Thymus (tissue), 11 donors: Measurements from ENCODE around the gene NINL. TPM values are rescaled to one million over a fixed set of nuclear protein-coding genes. Genes with fewer than 3 reads are reported as not detected.

Experiments used
- DNase-seq, 9 donors: peaks; one replicate each; pipeline ENCODE4 v3.0.0-alpha.2; 2013; ENCODE audit warnings: low spot score in 9 of 9, low read depth in 6 of 9, missing footprints in 1 of 9
- H3K27ac ChIP-seq, 2 donors: one replicate each; pipeline ENCODE4 v1.5.1; 2013; ENCODE audit warnings: control low read depth in 1 of 2, low read depth in 1 of 2, low read length in 1 of 2, mild to moderate bottlenecking in 1 of 2, moderate library complexity in 1 of 2
- H3K27me3 ChIP-seq, 2 donors: one replicate each; pipeline ENCODE4 v1.5.1; 2013; ENCODE audit warnings: low read length in 1 of 2; ENCODE audit not compliant: control insufficient read depth in 2 of 2, insufficient read depth in 1 of 2
- H3K36me3 ChIP-seq, 2 donors: one replicate each; pipeline ENCODE4 v1.5.1; 2013; ENCODE audit warnings: low read length in 1 of 2, mild to moderate bottlenecking in 1 of 2, moderate library complexity in 1 of 2; ENCODE audit not compliant: control insufficient read depth in 2 of 2, insufficient read depth in 2 of 2
- H3K4me1 ChIP-seq, 2 donors: one replicate each; pipeline ENCODE4 v1.5.1; 2013; ENCODE audit warnings: low read length in 2 of 2; ENCODE audit not compliant: control insufficient read depth in 2 of 2, insufficient read depth in 2 of 2
- H3K4me3 ChIP-seq, 2 donors: one replicate each; pipeline ENCODE4 v1.5.1; 2013; ENCODE audit warnings: low read length in 2 of 2, control low read depth in 1 of 2, mild to moderate bottlenecking in 1 of 2
- H3K9me3 ChIP-seq, 2 donors: one replicate each; pipeline ENCODE4 v1.5.1; 2013; ENCODE audit warnings: low read length in 1 of 2, mild to moderate bottlenecking in 1 of 2; ENCODE audit not compliant: control insufficient read depth in 2 of 2, insufficient read depth in 1 of 2
- WGBS: extraction: QIAGEN DNeasy Blood & Tissue Kit; methylation state at CpG from one replicate; pipeline ENCODE4 v1.1.7; 2013; 5-methylcytosine and 5-hydroxymethylcytosine counted together
- polyA plus RNA-seq: library from polyadenylated mRNA; stranded (reverse); fragments of 200-250 nt; gene quantifications from one replicate; pipeline ENCODE4 v1.2.3, GENCODE V29; 2013
- total RNA-seq: library from RNA; stranded (reverse); fragments of 120-200 nt; gene quantifications from one replicate; pipeline ENCODE4 v1.2.4, GENCODE V29; 2013
- donor health status: healthy.

NINL gene
- total and polyA plus RNA-seq, 2 donors = 14.1 to 28.5 TPM

- 93% methylated on average over 4 of the region's 4 CpGs for WGBS
- H3K4me1 ChIP-seq = peaks cover 9 to 11% of the 10 kb centered on the region in 2 donors
- no peak overlapping the region for H3K4me3 ChIP-seq
- no peak overlapping the region for H3K27ac ChIP-seq
- no peak for DNase-seq
- peaks cover 0 to 3% of the 10 kb centered on the region in 2 donors for H3K36me3 ChIP-seq
- H3K27me3 ChIP-seq = no peaks in the 10 kb centered on the region
- no peaks in the 10 kb centered on the region for H3K9me3 ChIP-seq
Measured at GRCh38 chr20:25544311-25544710, 41.0 kb downstream of the NINL start.

GRCh38 chr20:25543068-25543467, 42.3 kb downstream of the NINL start:
- no peak overlapping the region for H3K27ac ChIP-seq
- WGBS = 98% methylated on average over 3 of the region's 3 CpGs
- no peaks in the 10 kb centered on the region for H3K27me3 ChIP-seq
- H3K9me3 ChIP-seq = no peaks in the 10 kb centered on the region
- no peaks in the 10 kb centered on the region for H3K36me3 ChIP-seq
- H3K4me3 ChIP-seq = no peak overlapping the region
- no peak for DNase-seq
- H3K4me1 ChIP-seq = peaks cover 9 to 11% of the 10 kb centered on the region in 2 donors

DNA sequence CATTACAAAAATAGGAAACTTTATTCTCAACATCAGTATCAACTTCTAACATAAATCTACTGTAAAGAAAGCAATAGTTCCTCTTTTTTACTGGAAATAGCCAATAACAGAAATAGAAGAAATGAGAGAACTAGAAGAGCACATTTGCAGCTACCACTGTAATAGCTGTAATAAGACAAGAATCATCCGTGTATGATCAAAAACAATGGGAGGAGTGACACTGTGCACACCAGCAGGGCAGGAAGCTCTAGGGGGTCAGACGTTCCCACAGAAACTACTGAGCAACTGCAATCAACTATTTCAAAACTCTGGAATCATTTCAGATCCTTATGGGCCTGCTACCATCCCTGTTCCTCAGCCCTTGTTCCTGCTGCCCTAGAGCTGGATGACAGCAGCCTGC, 43.7 kb downstream of the NINL start:
- 13% methylated on average over 2 of the region's 2 CpGs for whole genome bisulfite sequencing
- H3K9me3 ChIP-seq = peaks cover 0 to 9% of the 10 kb centered on the region in 2 donors
- no peaks in the 10 kb centered on the region for H3K27me3 ChIP-seq
- DNase-seq = peak in 2 of 9 donors; percentile 26 to 27
- H3K4me1 ChIP-seq = peaks cover 9 to 11% of the 10 kb centered on the region in 2 donors
- no peak overlapping the region for H3K27ac ChIP-seq
- H3K36me3 ChIP-seq = no peaks in the 10 kb centered on the region
- H3K4me3 ChIP-seq = no peak overlapping the region

DNA sequence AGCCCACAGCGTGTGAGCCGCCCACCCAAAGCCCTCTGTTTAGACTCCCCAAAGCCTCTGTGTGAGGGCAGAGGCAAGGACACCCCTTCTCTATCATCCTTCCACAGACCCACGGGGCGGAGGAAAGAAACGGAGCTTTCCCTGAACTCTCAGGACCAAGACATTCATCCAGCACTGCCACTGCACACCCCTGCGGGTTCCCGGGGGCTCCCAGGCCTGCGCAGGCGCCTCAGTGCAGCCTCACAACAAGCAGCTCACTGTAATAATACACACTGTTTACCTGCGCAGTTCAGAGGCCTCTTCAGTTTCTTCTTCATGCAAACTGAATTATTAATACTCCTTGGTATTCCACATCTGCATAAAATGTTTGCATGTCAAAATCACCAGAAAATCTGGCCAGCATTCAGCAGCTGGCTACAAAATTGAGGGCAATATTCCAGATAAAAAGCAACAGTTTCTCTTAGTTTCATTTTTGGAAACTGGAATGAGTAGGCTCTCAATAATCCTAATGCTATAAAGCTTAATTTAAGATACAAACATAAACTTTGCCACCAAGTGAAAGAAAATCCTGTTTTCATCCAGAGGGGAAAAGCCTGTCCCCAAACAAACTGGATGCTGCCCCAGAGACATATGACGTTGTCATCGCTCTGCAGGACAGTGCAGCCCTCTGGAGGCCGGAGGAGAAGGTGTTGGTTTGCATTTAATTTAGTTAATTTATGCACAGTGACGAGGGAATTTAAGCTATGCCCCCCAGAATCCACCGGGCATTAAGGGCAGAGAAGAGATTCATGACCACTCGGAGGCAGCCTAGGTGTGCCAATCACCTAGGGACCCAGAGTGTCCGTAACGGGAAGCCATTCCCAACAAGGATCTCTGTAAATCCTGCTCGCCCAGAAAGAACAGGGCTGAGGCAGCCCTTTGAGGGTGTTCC, 45.3 kb downstream of the NINL start:
- H3K36me3 ChIP-seq = no peaks in the 10 kb centered on the region
- H3K4me1 ChIP-seq = peaks cover 10 to 12% of the 10 kb centered on the region in 2 donors
- H3K27ac ChIP-seq = no peak overlapping the region
- no peak overlapping the region for H3K4me3 ChIP-seq
- WGBS = 90% methylated on average over 19 of the region's 19 CpGs
- no peak for DNase-seq
- no peaks in the 10 kb centered on the region for H3K27me3 ChIP-seq
- H3K9me3 ChIP-seq = peaks cover 0 to 9% of the 10 kb centered on the region in 2 donors

DNA sequence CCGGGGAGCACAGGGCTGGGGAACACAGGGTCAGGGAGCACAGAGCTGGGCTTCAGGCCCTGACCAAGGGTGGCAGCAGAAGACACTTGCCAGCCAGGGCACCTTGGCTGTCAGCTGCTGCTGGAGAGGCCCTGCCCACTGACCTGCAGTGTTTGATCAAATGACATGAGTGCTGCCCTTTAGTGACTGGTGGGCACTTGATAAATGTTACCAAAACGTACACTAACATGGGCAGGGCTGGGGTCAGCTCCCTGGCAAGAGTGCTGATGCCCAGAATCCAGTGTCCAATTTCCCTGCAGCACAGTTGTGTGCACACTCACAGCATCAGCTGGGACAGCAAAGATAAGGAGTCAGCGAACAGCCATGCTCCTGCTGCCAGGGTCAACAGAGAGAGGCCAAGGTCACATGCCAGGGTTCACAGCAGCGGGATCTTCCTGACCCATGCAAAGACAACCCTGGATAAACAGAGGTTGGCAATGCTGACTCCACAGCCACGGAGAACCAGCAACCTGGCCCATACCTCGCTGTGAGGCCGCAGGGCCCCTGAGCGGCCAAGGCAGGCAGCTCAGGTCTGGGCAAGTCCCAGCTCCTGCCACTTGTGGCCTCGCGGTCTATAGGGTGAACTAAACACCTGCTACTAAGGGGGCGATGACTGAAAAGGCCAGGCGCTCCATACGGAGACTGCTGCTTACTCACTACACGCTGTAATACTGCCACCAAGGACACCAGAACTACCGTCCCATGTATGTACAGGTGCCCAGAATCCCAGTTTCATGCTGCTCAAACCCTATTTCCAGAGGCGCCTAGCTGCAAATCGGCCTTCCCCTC, 46.3 kb downstream of the NINL start:
- 97% methylated on average over 17 of the region's 17 CpGs for WGBS
- H3K27me3 ChIP-seq = no peaks in the 10 kb centered on the region
- peaks cover 13 to 17% of the 10 kb centered on the region in 2 donors for H3K4me1 ChIP-seq
- peaks cover 0 to 9% of the 10 kb centered on the region in 2 donors for H3K9me3 ChIP-seq
- H3K27ac ChIP-seq = no peak overlapping the region
- H3K4me3 ChIP-seq = no peak overlapping the region
- no peaks in the 10 kb centered on the region for H3K36me3 ChIP-seq
- DNase-seq = no peak

DNA sequence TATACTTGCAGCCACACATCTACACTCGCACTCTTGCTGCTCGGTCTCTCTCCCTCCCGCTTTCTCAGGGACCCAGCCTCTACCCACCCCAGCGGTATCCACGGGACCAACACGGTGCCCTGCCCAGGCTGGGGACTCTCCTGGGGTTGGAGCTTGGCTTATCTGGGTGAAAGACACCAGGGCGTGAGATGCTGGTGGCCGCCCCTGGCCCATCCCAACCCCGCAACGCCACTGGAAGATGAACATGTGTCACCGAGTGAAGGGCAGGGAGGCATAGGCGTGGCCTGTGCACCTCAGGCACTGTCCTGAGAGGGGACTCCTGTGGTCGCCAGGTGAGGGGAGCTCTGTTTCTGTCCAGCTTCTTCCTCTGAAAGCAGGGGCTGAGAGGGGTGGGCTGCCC, 47.4 kb downstream of the NINL start:
- WGBS = 90% methylated on average over 13 of the region's 13 CpGs
- no peak overlapping the region for H3K4me3 ChIP-seq
- peaks cover 0 to 9% of the 10 kb centered on the region in 2 donors for H3K9me3 ChIP-seq
- DNase-seq = no peak
- no peak overlapping the region for H3K27ac ChIP-seq
- H3K36me3 ChIP-seq = peaks cover 0 to 2% of the 10 kb centered on the region in 2 donors
- H3K27me3 ChIP-seq = no peaks in the 10 kb centered on the region
- H3K4me1 ChIP-seq = peaks cover 21 to 25% of the 10 kb centered on the region in 2 donors

DNA sequence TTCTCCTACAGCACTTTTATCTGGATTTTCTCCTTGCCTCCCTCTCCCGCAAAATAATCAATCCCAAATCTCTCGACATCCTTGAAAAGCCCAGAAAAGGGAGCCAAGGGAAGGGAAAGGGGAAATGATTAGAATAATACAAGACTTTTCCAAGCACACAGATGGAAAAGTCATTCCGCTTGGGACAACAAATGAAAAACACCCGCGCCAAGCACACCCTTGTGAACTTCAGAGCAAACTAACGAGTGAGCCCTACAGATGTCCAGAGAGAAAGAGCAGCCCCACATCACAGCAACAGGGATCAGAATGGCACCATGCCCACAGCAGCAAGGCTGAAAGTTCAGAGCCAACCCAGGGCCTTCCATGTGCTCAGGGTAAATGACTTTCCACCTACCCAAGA, 49.6 kb downstream of the NINL start:
- DNase-seq = no peak
- Histone ChIP-seq H3K4me3 (no peak overlapping the region), H3K4me1 (peaks cover 18 to 23% of the 10 kb centered on the region in 2 donors), H3K27me3 (no peaks in the 10 kb centered on the region), H3K27ac (no peak overlapping the region), H3K9me3 (peaks cover 0 to 9% of the 10 kb centered on the region in 2 donors), H3K36me3 (peaks cover 0 to 8% of the 10 kb centered on the region in 2 donors)
- 97% methylated on average over 6 of the region's 6 CpGs for WGBS

DNA sequence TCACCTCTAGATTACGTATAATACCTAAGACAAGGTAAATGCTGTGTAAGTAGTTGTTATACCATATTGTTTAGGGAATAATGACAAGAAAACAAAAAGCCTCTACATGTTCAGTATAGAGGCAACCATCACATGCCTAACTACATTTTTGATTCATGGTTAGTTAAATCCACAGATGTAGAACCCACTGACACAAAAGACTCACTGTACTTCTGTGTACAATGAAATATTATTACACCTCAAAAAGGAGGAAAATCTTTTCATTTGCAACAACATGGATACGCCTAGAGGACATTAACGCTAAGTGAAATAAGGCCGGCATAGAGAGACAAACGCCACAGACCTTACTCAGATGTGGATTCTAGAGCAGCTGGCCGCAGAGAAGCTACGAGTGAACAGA, 50.5 kb downstream of the NINL start:
- H3K27me3 ChIP-seq = no peaks in the 10 kb centered on the region
- peak overlapping the region in 1 of 2 donors; percentile 53 for H3K27ac ChIP-seq
- H3K4me3 ChIP-seq = no peak overlapping the region
- peaks cover 0 to 9% of the 10 kb centered on the region in 2 donors for H3K9me3 ChIP-seq
- peaks cover 17 to 18% of the 10 kb centered on the region in 2 donors for H3K4me1 ChIP-seq
- WGBS = 99% methylated on average over 7 of the region's 7 CpGs
- peaks cover 0 to 8% of the 10 kb centered on the region in 2 donors for H3K36me3 ChIP-seq
- DNase-seq = no peak
